AG09319 (cell line): Measurements from ENCODE around the gene RCN2.

ENCODE experiments used
- DNase-seq: peaks from one replicate; pipeline ENCODE4 v3.0.0-alpha.2; 2010; ENCODE audit warnings: low read depth; ENCODE audit errors: extremely low read depth
- CTCF ChIP-seq: IDR thresholded peaks from 2 replicates; pipeline ENCODE4 v1.5.1; 2011; ENCODE audit warnings: low read depth, mild to moderate bottlenecking, inconsistent platforms, low read length, moderate library complexity

The RCN2 gene

GRCh38 chr15:76928201-76928600, 3.3 kb upstream of the RCN2 start:
- DNase-seq, result no peak
- TF ChIP-seq CTCF, result no peak

GRCh38 chr15:76929011-76929760, 2.4 kb upstream of the RCN2 start:
- no peak for TF ChIP-seq CTCF
- no peak for DNase-seq

GRCh38 chr15:76930831-76931396, 635 bp upstream of the RCN2 start:
- no peak for DNase-seq
- no peak for TF ChIP-seq CTCF

GRCh38 chr15:76932135-76932966, 802 bp downstream of the RCN2 start:
- no peak for TF ChIP-seq CTCF
- no peak for DNase-seq

- no peak for DNase-seq
- no peak for TF ChIP-seq CTCF
Measured at GRCh38 chr15:76935620-76936019, 4.1 kb downstream of the RCN2 start.

GRCh38 chr15:76936671-76937070, 5.1 kb downstream of the RCN2 start:
- TF ChIP-seq CTCF, result no peak

GRCh38 chr15:76938752-76939151, 7.2 kb downstream of the RCN2 start:
- no peak for DNase-seq
- no peak for TF ChIP-seq CTCF

More at GRCh38 chr15:76936671-76937070, 5.1 kb downstream of the RCN2 start:
- DNase-seq, result no peak
